C4-2B (cell line): Measurements from ENCODE around the gene INHBB.

Source experiments
- CTCF ChIP-seq: fragments of 450-650 bp; conservative IDR thresholded peaks from 2 replicates; pipeline ENCODE4 v1.5.1; 2017; ENCODE audit warnings: mild to moderate bottlenecking
- ZFX ChIP-seq: fragments of 450-650 bp; IDR thresholded peaks from 2 replicates; pipeline ENCODE4 v1.6.1; 2017

GRCh38 chr2:120310136-120310535 lies 35.8 kb upstream of the INHBB start:
- TF ChIP-seq CTCF (no peak), ZFX (no peak)
